COLO668 (cell line): ENCODE results near the gene RASAL2.

ENCODE experiments used
- DNase-seq: peaks from one replicate; lab custom pipeline; 2025; ENCODE audit not compliant: unreplicated experiment; lab: John Stamatoyannopoulos, UW

RASAL2 gene

DNA sequence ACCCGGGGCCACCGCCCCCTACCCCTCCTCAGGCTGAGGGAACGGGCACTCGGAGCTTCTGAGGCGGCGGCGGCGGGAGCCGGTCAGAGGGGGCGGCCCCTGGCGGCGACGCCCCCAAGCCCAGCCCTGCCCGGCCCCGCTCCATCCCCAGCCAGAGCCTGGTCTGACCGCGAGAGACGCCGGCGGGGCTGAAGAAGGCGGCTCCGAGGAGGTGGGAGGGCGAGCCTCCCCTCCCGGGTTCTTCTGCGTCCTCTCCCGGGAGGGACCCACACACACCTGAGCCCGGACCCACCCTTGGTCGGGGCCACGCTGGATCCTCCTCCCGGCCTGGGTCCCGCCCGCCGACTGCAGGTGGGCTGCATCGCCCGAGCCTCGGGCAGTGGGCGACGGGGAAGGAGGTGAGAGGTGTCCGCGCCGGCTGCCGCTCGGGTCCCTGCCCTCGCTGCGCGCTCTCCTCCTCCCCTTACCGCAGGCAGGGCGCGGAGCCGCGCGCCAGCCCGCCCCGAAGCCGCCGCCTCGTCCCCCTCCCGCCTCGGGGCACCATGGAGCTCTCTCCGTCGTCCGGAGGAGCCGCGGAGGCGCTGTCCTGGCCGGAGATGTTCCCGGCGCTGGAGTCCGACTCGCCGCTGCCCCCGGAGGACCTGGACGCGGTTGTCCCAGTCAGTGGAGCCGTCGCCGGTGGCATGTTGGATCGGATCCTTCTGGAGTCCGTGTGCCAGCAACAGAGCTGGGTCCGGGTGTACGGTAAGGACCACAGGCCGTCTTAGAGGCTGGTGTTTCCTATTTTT lies at the start of gene RASAL2:
Gene RASAL2, plus strand, starts transcription at position 154 of the 788 bp plus-strand sequence. Its CDS starts 389 bp downstream, at position 543.
- peak; percentile 81 for DNase-seq

GRCh38 chr1:178046591-178047270 lies 47.2 kb upstream of the RASAL2 start:
- DNase-seq, result no peak

DNA sequence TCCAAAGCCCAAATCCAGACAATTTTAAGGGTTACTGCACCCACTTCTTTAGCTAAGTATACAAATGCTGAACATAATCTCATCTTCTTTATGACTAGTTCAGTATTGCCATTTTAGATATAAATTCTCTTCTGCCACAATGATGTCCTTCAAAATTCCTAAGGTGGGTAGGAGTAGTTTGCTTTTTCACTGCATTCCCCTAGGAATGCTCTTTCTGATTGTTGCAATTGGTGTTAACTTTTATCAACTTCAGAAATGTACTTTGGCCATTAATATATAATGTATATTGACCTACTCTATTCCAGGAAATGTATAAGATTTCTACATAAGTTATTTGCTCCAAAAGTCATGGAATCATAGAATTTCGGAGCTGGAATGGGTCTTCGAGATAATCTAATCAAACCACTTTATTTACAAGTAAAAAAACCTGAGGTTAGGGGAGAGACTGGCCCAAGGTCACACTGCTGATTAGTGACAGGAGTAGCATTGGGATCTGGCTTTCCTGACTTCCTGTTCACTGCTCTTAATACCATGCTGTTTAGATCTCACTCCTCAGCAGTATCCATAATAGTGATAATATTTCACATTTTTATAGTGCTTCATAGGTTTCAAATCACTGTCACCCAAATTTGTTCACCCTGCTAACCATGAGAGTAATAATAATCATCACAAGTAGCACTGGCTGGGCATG lies 46.4 kb upstream of the RASAL2 start:
- no peak for DNase-seq

DNA sequence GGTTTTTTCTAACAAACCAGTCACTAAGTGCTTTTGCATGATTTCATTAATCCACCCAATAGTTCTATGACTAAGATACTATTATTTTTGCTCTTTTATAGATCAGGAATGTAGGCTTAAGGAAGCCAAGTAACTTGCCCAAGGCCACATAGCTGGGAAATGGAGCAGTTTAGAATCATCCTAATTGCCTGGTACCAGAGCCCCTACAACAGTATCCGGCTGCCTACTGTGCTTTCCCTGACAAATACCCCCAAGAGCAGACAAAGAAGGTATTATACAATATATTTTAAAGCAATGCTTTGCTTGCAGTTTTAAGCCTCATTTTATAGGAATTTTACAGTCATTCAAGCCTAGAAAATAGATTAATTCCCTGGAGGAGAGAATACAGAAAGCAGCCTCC lies 45.5 kb upstream of the RASAL2 start:
- DNase-seq, result no peak

GRCh38 chr1:178048883-178049282 lies 45.0 kb upstream of the RASAL2 start:
- DNase-seq, result no peak

- no peak for DNase-seq
These were observed 43.8 kb upstream of the RASAL2 start for GRCh38 chr1:178050084-178050483.

DNA sequence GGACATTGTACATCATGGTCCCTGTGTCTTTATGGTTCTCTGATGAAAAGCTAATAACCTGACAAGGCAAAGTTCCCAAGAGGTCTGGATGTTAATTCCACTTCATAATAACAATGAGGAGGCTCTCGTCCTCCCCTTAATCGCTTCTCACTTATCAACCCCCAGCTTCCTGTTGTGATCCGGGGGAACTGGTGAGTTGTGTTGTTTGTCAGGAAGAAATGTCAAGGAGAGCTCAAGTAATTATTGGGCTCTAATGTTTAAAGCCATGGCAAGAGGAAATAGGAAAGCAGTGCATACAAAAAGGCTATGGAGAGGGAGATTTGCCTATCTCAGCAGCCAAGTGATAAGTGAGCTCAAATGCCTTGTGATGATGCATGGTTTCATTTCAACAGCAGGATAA lies 42.8 kb upstream of the RASAL2 start:
- DNase-seq, result no peak

- no peak for DNase-seq
These were observed 41.0 kb upstream of the RASAL2 start for GRCh38 chr1:178052650-178053461.

GRCh38 chr1:178055093-178055492 lies 38.8 kb upstream of the RASAL2 start:
- DNase-seq, result peak; percentile 20

DNA sequence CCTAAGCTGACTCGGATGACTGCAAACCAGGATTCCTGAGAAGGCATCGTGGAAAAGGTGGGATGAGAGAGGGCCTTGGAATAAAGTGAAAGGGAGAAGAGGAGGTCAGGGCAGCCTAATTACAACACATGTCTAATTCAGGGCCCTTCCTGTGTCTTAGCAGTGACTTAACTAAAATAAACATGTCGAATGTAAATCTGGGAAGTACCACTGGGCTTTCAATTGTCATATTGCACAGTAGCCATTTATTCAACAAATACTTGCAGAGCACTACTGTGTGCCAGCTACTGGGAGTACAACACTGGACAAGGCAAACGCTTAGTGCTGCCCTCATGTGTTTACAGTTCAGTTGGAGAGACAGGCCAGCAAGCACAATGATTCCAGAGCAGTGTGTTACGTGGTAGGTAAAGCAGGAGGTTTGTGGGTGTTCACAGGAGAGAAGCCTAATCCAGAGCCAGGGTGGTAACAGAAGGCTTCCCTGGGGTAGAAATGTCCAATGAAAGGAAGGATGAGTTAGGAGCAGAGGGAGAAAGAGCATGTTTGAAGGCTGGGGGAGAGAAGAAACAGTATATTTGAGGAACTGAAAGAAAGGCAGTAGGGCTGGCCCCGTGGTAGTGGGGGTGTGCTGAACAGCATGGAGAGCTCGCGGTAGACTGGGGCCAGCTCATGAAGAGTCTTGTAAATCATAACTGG lies 38.0 kb upstream of the RASAL2 start:
- no peak for DNase-seq

DNA sequence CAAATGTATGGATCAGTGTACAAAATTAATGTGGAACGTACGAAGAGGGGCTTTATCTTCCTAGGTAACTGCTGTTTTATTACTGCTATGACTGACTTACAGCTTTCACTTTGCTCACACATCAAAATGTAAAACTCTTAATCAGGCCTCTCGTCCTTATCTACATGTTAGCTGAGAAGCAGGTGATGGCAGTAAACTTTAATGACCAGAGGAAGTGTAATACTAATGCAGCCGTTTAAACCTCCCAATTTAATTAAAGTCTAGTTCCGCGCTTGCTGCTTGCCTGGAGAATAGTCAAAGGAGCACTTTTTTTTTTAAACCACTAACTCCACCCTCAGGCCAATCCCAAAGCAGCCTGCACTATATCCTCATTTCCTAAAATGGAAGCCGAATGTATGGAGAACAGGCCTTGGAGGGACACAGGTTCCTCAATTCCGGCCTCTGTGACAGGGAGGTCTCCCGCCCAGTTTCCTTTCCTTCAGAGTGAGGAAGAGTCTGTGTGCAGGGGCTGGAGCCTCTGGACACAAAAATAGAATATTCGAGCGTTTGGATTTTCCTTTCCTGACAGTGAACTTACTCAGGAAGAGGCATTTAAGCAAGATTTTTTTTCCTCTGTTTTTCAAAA lies 36.7 kb upstream of the RASAL2 start:
- no peak for DNase-seq

GRCh38 chr1:178057912-178058534 lies 35.9 kb upstream of the RASAL2 start:
- no peak for DNase-seq

GRCh38 chr1:178060789-178061556 lies 32.9 kb upstream of the RASAL2 start:
- DNase-seq, result no peak

DNA sequence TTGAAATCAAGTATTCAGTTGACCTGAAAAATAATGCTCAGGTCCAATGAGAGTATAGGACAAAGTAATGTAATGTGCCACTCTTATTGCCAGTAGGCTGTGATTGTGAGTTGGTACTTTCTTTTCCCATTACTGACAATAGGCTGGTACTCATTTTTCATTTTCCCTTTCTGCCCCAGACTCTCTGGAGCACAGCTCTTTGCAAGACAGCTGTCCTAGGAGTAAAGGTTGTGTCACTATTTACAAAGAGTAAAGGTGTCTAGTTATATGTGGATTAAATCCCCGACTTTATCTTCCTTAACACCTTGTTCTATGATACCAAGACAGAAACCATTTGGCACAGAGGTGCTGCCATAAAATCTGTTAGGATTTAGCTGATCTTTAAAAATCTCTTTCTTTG lies 32.3 kb upstream of the RASAL2 start:
- DNase-seq, result no peak

DNA sequence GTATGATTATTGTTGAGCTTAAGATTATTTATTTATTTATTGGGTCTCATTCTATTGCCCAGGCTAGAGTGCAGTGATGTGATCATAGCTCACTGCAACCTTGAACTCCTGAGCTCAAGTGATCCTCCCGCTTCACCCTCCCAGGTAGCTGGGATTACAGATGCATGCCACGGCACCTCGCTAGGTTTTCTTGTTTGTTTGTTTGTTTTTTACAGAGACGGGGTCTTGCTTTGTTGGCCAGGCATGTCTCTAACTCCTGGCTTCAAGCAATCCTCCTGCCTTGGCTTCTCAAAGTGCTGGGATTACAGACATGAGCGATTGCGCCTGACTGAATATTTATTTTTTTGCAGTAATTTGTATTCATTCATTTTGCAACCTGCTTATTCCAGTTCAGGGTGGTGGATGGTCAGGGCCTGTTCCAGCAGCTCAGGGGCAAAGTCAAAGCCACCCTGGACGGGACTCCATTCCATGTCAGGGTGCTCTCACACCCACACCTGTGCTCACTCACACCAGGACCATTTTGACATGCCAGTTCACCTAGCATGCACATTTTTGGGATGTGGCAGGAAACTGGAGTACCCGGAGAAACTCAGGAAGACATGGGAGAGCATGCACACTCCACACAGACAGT lies 29.6 kb upstream of the RASAL2 start:
- DNase-seq, result no peak

- DNase-seq, result no peak
These were observed 28.7 kb upstream of the RASAL2 start for GRCh38 chr1:178065250-178065649.

DNA sequence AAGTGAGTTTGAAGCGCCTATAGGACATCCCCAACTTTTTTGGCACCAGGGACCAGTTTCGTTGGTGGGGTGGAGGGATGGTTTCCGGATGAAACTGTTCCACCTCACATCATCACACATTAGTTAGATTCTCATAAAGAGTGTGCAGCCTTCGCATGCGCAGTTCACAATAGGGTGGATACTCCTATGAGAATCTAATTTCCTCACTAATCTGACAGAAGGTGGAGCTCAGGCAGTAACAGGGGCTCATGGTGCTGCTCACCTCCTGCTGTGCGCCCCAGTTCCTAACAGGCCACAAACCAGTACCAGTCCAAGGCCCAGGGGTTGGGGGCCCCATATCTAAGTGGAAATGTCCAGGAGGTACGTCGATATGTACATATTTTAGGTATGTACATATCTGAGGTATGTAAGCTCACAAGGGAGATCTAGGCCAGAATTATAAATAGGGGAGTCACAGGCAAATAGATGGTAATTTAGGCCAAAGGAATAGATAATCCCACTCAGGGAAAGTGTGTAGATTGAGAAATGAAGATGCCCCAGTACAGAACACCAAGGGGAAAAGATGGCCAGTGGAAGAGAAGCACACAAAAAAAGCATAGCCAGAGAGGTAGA lies 27.5 kb upstream of the RASAL2 start:
- no peak for DNase-seq
